Putamen (tissue), 1 donor: Measurements from ENCODE around the gene SMOC2.

Source experiments
- DNase-seq: peaks from one replicate; pipeline ENCODE4 v3.0.0-alpha.2; 2016; ENCODE audit warnings: low spot score

The SMOC2 gene

DNA sequence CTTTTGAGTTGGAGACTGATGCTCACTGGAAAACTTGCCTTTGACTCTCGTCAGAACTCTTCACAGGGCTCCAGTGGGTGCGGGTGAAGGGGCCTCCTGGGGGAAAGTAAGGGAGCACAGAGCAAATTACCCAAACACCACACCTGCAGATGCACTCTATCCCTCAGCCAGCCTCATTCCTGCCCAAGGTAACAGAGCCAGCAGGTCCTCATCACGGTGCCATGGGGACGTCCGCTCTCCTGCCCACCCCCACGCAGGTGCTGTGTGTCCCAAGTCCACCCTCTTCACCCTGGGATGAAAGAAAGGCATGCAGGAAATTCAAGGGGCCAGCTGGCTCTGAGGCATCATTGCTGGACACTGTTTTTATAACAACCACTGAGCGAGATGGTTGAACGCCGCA is 269.0 kb downstream of the SMOC2 start:
- DNase-seq = no peak

DNA sequence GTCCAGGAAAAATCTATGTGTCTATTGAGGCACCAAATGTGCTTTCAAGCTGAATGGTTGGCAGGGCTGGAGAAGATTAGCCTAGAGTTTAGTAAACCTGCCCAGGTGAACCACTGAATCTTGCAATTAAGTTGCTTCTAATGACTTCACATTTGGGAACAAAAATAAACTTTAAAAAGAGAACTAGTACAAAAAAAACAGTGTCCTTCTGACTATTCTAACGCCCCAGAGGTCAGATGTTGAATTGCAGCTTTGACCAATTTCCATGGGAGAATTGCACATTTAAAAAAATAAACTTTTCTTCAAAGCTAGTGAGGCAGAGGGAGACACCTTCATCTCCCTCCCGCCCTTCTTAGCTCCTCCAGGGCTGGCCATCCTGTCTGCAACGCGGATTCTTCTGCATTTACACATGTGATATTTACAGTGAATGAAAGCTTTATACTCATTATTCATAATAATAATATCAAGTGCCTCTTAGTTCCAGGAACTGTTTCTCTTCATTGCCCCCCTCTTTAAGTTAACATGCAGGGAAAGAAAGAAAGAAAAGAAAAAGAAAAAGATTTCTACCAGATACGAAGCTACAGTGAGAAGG is 270.2 kb downstream of the SMOC2 start:
- no peak for DNase-seq

DNA sequence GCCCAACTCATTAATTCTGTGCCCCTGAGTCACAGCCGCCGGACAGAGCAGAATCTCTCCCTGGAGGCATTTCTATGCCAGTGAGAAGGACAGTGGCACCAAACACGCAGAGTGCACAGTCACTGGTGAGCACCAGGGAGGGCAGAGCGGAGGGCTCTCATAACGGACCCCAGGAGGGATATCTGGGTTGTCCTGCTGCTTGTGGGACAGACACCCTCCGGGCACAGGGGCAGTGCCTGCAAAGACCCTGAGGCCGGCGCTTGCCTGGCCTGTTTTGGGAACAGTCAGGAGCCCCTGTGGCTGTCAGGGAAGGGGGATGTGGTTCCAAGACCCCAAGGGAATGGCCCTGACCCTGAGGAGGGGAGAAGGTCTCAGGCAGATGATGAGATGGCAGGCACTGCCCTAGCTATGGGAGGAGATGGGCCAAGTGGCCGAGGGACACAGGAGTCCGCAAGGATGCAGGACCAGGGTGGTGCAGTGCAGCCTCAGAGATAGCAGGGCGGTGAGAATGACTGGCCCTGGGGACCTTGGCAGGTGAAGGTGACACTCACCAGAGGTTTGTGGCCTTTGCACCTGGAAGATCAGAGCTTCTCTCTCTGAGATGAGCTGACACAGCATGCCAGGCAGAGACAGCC is 270.8 kb downstream of the SMOC2 start:
- DNase-seq = no peak

DNA sequence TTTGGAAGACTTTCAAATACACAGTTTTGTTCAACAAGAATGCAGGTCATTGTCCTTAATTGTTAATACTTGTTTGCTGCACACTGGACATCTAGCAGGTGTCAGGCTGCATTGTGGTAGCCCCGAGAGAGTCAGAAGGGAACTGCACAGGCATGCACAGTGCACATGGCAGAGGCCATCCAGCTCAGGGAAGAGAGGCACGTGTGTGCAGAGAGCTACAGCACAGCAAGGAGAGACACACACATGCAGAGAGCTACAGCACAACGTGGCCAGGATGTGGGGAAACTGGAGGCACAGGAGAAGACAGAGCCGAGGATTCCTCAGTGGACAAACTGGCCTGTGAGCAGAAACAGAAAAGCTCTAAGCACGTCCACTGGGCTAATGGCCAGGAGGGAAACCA is 272.0 kb downstream of the SMOC2 start:
- no peak for DNase-seq

DNA sequence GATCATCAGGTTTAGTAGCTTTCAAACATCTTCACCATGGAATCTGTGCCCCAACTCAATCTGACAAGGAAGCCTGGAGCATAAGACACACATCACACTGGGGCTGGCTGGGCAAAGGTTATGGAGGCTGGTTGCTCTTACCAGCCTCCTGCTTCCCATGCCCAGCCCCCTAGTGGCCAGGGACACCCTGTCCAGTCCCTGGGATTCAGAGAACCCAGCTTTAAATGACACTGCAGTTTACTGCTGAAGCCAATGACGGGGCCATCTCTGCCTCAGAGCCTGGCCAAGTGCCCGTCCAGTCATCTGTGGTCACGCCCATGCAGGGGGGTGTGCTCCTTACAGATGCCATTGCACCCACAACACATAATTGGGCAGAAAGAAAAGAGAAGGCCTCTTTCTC is 272.9 kb downstream of the SMOC2 start:
- DNase-seq = no peak

DNA sequence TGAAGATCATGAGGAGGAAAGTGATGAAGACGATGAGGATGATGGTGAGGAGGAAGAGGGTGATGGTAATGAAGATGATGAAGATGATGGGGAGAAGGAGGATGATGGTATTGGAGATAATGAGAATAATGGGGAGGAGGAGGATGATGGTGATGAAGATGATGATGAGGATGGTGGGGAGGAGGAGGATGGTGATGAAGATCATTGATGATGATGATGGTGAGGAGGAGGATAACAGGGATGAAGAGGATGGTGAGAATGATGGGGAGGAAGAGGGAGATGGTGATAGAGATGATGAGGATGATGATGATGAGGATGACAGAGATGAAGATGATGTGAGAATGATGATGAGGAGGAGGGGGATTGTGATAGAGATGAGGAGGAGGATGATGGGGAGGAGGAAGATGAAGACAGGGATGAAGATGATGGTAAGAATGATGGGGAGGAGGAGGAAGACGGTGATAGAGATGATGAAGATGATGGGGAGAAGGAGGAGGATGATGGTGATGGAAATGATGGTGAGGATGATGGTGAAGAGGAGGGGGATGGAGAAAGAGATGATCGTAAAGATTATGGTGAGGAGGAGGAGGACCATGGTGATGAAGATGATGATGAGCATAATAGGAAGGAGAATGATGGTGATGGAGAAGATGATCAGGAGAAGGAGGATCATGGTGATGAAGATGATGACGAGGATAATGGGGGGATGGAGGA is 273.7 kb downstream of the SMOC2 start:
- no peak for DNase-seq

DNA sequence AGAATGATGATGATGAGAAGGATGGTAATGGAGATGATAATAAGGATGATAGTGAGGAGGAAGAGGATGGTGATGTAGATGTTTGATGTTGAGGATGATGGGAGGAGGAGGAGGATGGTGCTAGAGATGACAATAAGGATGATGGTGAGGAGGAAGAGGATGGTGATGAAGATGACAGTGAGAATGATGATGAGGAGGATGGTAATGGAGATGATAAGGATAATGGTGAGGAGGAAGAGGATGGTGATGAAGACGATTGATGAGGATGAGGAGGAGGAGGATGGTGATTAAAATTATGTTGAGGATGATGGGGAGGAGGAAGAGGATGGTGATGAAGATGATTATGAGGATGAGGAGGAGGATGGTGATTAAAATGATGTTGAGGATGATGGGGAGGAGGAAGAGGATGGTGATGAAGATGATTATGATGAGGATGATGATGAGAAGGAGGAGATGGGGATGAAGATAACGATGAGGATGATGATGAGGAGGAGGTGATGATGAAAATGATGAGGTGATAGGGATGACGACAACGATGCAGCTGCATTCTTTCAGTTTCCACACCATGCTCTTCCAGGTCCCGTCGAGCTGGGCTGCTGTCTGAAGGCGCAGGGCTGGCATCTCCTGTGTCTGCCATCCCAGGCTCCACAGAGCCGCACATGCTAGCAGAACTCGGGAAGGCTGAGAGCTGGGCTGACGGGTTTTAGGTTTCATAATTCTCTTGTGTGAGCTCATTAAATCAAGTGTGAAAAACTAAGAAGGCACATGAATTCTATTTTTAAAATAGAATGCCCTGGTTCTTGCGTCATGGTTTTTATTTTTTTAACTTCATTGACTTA is 274.9 kb downstream of the SMOC2 start:
- DNase-seq = no peak

DNA sequence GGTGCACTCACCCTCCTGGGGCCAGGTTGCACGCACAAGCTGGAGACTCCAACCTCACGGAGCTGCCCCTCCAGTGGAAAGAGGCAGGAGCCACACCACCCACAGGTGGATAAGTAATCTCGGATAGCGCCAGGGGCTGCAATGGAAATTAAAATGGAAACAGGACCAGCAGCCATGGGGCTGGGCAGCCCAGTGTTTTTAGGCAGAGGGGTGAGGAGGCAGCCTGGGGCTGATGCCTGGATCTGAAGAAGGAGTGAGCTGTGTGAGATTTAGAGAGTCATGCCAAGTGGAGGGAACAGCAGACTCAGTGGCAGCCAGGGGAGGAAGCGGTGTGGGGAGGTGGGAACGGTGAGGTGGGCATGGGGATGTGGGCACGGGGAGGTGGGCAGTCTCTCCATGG is 275.6 kb downstream of the SMOC2 start:
- no peak for DNase-seq

DNA sequence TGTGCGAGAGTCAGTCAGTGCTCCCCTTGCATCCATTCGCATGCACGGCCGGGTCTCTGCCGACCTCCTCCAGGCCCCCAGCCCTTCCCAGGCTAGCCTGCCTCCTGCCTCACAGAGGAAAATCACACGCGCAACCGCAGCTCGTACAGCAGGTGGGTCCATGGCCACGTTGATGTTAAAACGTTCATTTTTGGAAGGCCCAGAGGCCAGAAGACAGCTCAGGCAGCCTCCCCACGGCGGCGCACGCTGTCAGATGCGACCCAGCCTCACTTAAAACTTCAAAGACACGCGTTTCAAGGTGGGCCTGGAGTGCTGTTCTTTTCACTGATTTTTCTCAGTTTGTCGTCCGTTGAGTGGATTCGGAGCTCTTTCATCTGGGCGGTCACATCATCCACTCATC is 276.5 kb downstream of the SMOC2 start:
- no peak for DNase-seq
